Right lobe of liver (tissue), 6 donors: ENCODE data around the gene VCL. TPM values are rescaled to one million over a fixed set of nuclear protein-coding genes. Genes with fewer than 3 reads are reported as not detected.

Experiments
- ATAC-seq, 4 donors: fragments of 200-7000 bp; cut with Tn5 transposase; one replicate each; pipeline ENCODE4 v1.9.1; 2020; ENCODE audit warnings: mild to moderate bottlenecking in 4 of 4, moderate library complexity in 4 of 4
- DNase-seq, 3 donors: peaks; one replicate each; pipeline ENCODE4 v3.0.0-alpha.2; 2020
- H3K27ac ChIP-seq, 3 donors: fragments of 200-600 bp; one replicate each; pipeline ENCODE4 v1.8.0; 2022
- H3K27me3 ChIP-seq, 2 donors: fragments of 200-600 bp; one replicate each; pipeline ENCODE4 v1.8.0; 2022
- H3K36me3 ChIP-seq, 4 donors: fragments of 200-600 bp; sonication (generic) in 1 of 4; one replicate each; pipeline versions ENCODE4 v1.5.1 to v1.8.0; 2017 to 2022; ENCODE audit warnings: control low read depth in 1 of 4
- H3K4me1 ChIP-seq, 4 donors: fragments of 200-600 bp; sonication (generic) in 1 of 4; one replicate each; pipeline versions ENCODE4 v1.5.1 to v1.8.0; 2017 to 2022; ENCODE audit warnings: control low read depth in 1 of 4
- H3K4me3 ChIP-seq, 3 donors: fragments of 200-600 bp; one replicate each; pipeline ENCODE4 v1.8.0; 2022
- H3K9me3 ChIP-seq, 4 donors: fragments of 200-600 bp; sonication (generic) in 1 of 4; one replicate each; pipeline versions ENCODE4 v1.5.1 to v1.8.0; 2017 to 2022; ENCODE audit warnings: control low read depth in 1 of 4
- POLR2A ChIP-seq: fragments of 450-650 bp; IDR thresholded peaks from one replicate; pipeline ENCODE4 v1.6.1; 2017; ENCODE audit warnings: antibody characterized with exemption, mild to moderate bottlenecking
- WGBS: methylation state at CpG from one replicate; pipeline ENCODE4 v1.1.6; 2018; ENCODE audit warnings: low coverage, low lambda C conversion rate; ENCODE audit not compliant: insufficient coverage; ENCODE audit errors: missing lambda C conversion rate; 5-methylcytosine and 5-hydroxymethylcytosine counted together
- intact Hi-C, 2 donors: fragments of 100-400 bp; cut with DNase I; formaldehyde crosslinking; loops; one replicate each; pipeline versions ENCODE4 v1.11.2 to v1.14.1; 2022
- total RNA-seq, 6 experiments: library from RNA; depleted of rRNA in 2 of 6; stranded (reverse); fragments of >200 nt in 2 of 6; fragmentation: NEBNext Ultra II Directional in 3 of 6; extraction: Animal tissue kit (Norgen Biotek cat#: 25700) in 3 of 6; gene quantifications; one replicate each; pipeline versions ENCODE4 v1.1.0 to v1.2.4, GENCODE V29; 2016 to 2023
- TF ChIP-seq, protein P1 (sequence below), 4 donors: fragments of 200-600 bp in 3 of 4; fragments of 450-650 bp in 1 of 4; IDR thresholded peaks; one replicate each; pipeline versions ENCODE4 v1.5.1 to v1.8.0; 2016 to 2022; ENCODE audit warnings: antibody characterized with exemption in 4 of 4, mild to moderate bottlenecking in 2 of 4
- donor health status: DM: no; HTN: yes; CAD: no.
- donor health status: DM: no; HTN: no; CAD: no.
- donor health status: DM: no; HTN: no; CAD: no.
- donor health status: DM: no; HTN: yes; CAD: no.
- donor health status: DM: no; HTN: yes; CAD: no.

The VCL gene
- total RNA-seq, 6 experiments from 2014 or later = 13.2 to 58.9 (median 27.5) TPM

DNA sequence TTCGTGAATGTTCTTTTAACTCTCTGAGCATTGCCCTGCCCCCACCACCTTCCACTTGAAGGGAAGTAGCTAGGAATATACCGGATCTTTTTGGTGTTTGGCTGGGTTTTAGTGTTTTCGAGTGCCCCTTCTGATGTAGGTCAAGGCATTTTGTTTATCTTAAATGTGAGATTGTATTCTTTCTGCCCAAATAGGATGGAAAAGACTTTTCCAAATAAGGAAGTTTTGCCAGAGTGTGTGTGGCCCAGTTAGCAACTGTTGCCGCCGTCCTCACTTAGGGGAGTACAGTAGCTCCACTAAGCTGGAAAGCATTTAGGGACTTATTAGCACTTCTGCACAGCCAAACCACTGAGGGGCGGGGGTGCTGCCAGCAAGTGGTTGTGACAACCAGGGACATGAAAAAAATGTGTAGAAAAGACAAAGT lies 29.8 kb upstream of the VCL start:
- Histone ChIP-seq H3K4me3 (no peak overlapping the region), H3K4me1 (no peaks in the 10 kb centered on the region), H3K27ac (no peak overlapping the region), H3K36me3 (no peaks in the 10 kb centered on the region), H3K27me3 (no peaks in the 10 kb centered on the region), H3K9me3 (no peaks in the 10 kb centered on the region)
- TF ChIP-seq, protein P1, sequence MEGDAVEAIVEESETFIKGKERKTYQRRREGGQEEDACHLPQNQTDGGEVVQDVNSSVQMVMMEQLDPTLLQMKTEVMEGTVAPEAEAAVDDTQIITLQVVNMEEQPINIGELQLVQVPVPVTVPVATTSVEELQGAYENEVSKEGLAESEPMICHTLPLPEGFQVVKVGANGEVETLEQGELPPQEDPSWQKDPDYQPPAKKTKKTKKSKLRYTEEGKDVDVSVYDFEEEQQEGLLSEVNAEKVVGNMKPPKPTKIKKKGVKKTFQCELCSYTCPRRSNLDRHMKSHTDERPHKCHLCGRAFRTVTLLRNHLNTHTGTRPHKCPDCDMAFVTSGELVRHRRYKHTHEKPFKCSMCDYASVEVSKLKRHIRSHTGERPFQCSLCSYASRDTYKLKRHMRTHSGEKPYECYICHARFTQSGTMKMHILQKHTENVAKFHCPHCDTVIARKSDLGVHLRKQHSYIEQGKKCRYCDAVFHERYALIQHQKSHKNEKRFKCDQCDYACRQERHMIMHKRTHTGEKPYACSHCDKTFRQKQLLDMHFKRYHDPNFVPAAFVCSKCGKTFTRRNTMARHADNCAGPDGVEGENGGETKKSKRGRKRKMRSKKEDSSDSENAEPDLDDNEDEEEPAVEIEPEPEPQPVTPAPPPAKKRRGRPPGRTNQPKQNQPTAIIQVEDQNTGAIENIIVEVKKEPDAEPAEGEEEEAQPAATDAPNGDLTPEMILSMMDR (IDR thresholded peaks at IDR 0.05) = no peak
- no peak for TF ChIP-seq POLR2A
- DNase-seq (no peak), ATAC-seq (peak in 2 of 4 donors; percentile 14 to 22)
- intact Hi-C loops = no loop called here
- 51% methylated on average over 6 of the region's 6 CpGs for WGBS

DNA sequence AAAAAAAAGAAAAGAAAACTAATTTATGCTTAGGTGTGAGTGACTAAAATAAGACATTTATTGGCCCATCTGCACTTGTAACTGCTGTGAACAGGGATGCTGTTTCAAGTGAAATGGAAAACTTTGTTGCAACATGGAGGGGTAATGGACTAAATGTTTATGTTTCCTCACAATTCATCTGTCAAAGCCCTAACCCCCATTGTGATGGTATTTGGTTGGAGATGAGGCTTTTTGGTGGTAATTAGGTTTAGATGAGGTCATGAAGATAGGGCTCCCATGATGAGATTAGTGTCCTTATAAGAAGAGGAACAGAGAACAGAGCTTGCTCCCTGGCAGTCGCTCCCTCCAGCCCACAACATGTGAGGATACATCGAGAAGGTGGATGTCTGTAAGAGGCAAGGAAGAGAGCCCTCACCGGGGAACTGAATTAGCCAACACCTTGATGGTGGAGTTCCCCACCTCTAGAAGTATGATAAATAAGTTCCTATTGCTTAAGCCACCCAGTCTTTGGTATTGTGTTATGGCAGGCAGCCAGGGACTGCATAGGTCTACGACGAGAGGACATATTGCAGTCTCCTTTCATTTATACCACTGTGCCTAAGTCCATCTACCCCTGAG lies 28.6 kb upstream of the VCL start:
- Histone ChIP-seq H3K4me1 (no peaks in the 10 kb centered on the region), H3K27ac (no peak overlapping the region), H3K27me3 (no peaks in the 10 kb centered on the region), H3K4me3 (no peak overlapping the region), H3K36me3 (no peaks in the 10 kb centered on the region), H3K9me3 (no peaks in the 10 kb centered on the region)
- no peak for ATAC-seq
- no peak for DNase-seq
- TF ChIP-seq, protein P1 (IDR thresholded peaks at IDR 0.05) = no peak
- TF ChIP-seq POLR2A = no peak
- intact Hi-C loops = no loop called here
- WGBS = 68% methylated on average over 3 of the region's 5 CpGs

DNA sequence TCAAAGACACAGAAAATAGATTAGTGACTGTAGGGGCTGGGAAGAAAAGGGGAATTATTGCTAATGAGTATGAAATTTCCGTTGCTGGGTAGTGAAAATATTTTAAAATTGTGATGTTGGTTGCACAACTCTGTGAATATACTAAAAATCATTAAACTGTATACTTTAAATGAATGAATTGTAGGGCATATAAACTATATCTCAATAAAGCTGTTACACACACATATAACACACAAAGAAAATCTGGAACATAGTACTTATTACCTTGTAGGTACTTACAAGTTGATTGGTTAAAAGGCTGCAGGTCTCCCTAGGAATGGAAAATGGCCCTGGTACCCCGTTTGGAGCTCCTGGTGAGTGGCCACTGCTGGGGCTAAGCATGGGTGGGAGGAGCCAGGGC lies 27.1 kb upstream of the VCL start:
- ATAC-seq (no peak), DNase-seq (no peak)
- no peak overlapping the region for H3K4me3 ChIP-seq
- no peaks in the 10 kb centered on the region for H3K9me3 ChIP-seq
- H3K27me3 ChIP-seq = no peaks in the 10 kb centered on the region
- TF ChIP-seq, protein P1 (IDR thresholded peaks at IDR 0.05) = no peak
- no peak for TF ChIP-seq POLR2A
- intact Hi-C loops = no loop called here
- 71% methylated on average over 2 of the region's 2 CpGs for WGBS
- no peaks in the 10 kb centered on the region for H3K36me3 ChIP-seq
- no peak overlapping the region for H3K27ac ChIP-seq
- H3K4me1 ChIP-seq = no peaks in the 10 kb centered on the region

DNA sequence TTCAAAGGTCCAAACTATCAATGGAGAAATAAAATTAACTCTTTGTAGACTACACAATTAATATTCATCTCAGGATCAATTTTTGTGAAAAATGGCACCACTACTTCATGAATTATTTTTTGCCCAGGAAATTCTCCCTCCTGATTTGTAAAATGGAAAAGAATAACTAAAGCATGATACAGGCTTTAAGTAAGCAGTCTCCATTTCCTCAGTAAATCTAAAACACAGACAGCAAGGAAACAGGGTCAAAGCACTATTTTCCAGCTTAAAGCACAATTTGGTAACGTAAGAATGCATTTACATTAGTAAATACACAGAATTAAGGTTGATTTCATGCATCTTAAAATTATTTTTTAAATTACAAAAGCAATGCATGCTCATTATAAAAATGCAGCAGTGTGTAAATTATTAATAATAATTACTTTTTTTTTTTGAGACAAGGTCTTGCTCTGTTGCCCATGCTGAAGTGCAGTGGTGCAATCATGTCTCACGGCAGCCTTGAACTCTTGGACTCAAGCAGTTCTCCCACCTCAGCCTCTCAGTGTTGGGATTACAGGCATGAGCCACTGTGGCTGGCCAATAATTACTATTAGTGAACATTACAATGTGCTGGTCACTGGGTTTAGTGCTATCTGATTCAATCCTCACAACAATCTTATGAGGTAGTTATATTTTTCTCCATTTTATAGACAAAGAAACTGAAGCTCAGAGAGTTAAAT lies 26.1 kb upstream of the VCL start:
- Histone ChIP-seq H3K4me1 (no peaks in the 10 kb centered on the region), H3K27ac (no peak overlapping the region), H3K36me3 (no peaks in the 10 kb centered on the region), H3K27me3 (no peaks in the 10 kb centered on the region), H3K9me3 (no peaks in the 10 kb centered on the region), H3K4me3 (no peak overlapping the region)
- TF ChIP-seq, protein P1 (IDR thresholded peaks at IDR 0.05) = no peak
- TF ChIP-seq POLR2A = no peak
- WGBS = 84% methylated on average over 2 of the region's 2 CpGs
- intact Hi-C loops = no loop called here
- DNase-seq (no peak), ATAC-seq (no peak)
